K562 (cell line): ENCODE data around the gene MYO1F. TPM values are rescaled to one million over a fixed set of nuclear protein-coding genes. Genes with fewer than 3 reads are reported as not detected.

Experiments used
- ARID3B ChIP-seq: fragments of 250-450 bp; sonication (Bioruptor Pico); IDR thresholded peaks from 2 replicates; pipeline ENCODE4 v1.4.0; 2020; ENCODE audit warnings: borderline replicate concordance
- ARNT ChIP-seq, 2 experiments: fragments of 450-650 bp; IDR thresholded peaks; 2 replicates each; pipeline ENCODE4 v1.6.1; 2016; ENCODE audit warnings: mild to moderate bottlenecking in 1 of 2
- BRF1 ChIP-seq: IDR thresholded peaks from 3 replicates; pipeline ENCODE4 v1.6.1; 2011; ENCODE audit warnings: borderline replicate concordance, mild to moderate bottlenecking; ENCODE audit not compliant: insufficient read length; ENCODE audit errors: extremely low read depth
- CBFA2T2 ChIP-seq: fragments of 450-650 bp; conservative IDR thresholded peaks from 2 replicates; pipeline ENCODE4 v1.6.1; 2017; ENCODE audit warnings: mild to moderate bottlenecking
- CHD2 ChIP-seq: IDR thresholded peaks from 2 replicates; pipeline ENCODE4 v1.6.1; 2011; ENCODE audit warnings: low read depth, low read length
- HEY1 ChIP-seq: fragments of 250-450 bp; sonication (Bioruptor Pico); IDR thresholded peaks from 2 replicates; pipeline ENCODE4 v1.5.0; 2020; ENCODE audit warnings: mild to moderate bottlenecking, moderate library complexity, borderline replicate concordance
- JUND ChIP-seq, 2 experiments: IDR thresholded peaks; 2 replicates in 1 of 2; 3 replicates in 1 of 2; pipeline ENCODE4 v1.6.1; 2011; ENCODE audit warnings: borderline replicate concordance in 2 of 2, low read depth in 2 of 2, low read length in 2 of 2, improper control_type of control experiment in 1 of 2, missing biosample characterization in 1 of 2, missing genetic modification characterization in 1 of 2, missing genetic modification reagents in 1 of 2
- MCM5 ChIP-seq: fragments of 450-650 bp; IDR thresholded peaks from 2 replicates; pipeline ENCODE4 v1.6.1; 2016; ENCODE audit warnings: low read depth
- MXI1 ChIP-seq: IDR thresholded peaks from 2 replicates; pipeline ENCODE4 v1.6.1; 2011; ENCODE audit warnings: low read depth, mild to moderate bottlenecking, improper control_type of control experiment, low read length
- NFRKB ChIP-seq: fragments of 450-650 bp; IDR thresholded peaks from 2 replicates; pipeline ENCODE4 v1.6.1; 2016; ENCODE audit warnings: low read depth
- SMARCB1 ChIP-seq: IDR thresholded peaks from 2 replicates; pipeline ENCODE4 v1.6.1; 2011; ENCODE audit warnings: improper control_type of control experiment, low read depth; ENCODE audit not compliant: insufficient read length
- SMARCC2 ChIP-seq: fragments of 450-650 bp; IDR thresholded peaks from 2 replicates; pipeline ENCODE4 v1.6.1; 2017; ENCODE audit warnings: antibody characterized with exemption, moderate library complexity, mild to moderate bottlenecking, low read depth
- XRCC5 ChIP-seq: fragments of 200-400 bp; formaldehyde crosslinking; IDR thresholded peaks from 2 replicates; pipeline ENCODE4 v1.6.1; 2017; ENCODE audit warnings: low read depth, mild to moderate bottlenecking, low read length
- ZBTB33 ChIP-seq: sonication (generic); formaldehyde crosslinking; IDR thresholded peaks from 2 replicates; pipeline ENCODE4 v1.8.1; 2023; ENCODE audit warnings: mild to moderate bottlenecking, missing genetic modification reagents
- ZNF311 ChIP-seq: fragments of 250-450 bp; sonication (Bioruptor Pico); IDR thresholded peaks from 2 replicates; pipeline ENCODE4 v1.4.0; 2020; ENCODE audit warnings: mild to moderate bottlenecking, moderate library complexity
- ZNF316 ChIP-seq: fragments of 450-650 bp; IDR thresholded peaks from 2 replicates; pipeline ENCODE4 v1.6.1; 2016
- ZNF511 ChIP-seq: sonication (generic); formaldehyde crosslinking; IDR thresholded peaks from 2 replicates; pipeline ENCODE4 v1.8.0; 2022; ENCODE audit warnings: mild to moderate bottlenecking, missing genetic modification reagents
- ZNF592 ChIP-seq: fragments of 450-650 bp; IDR thresholded peaks from 2 replicates; pipeline ENCODE4 v1.6.1; 2017; ENCODE audit warnings: antibody characterized with exemption, mild to moderate bottlenecking
- polyA plus RNA-seq, 8 experiments: library from polyadenylated mRNA; depleted of rRNA in 4 of 8; stranded (reverse) in 5 of 8; unstranded in 3 of 8; fragments of >200 nt; fragmentation: Nextera tagmentation in 2 of 8; fragmentation: Illumina TruSeq in 1 of 8; extraction: Ambion mirVana in 2 of 8; extraction: Trizol in 1 of 8; gene quantifications; 2 replicates each; pipeline versions ENCODE4 v1.2.1 to v1.2.3, GENCODE V29; 2011 to 2014; ENCODE audit warnings: inconsistent platforms in 1 of 8, missing spikeins in 1 of 8
- total RNA-seq, 7 experiments: library from RNA; depleted of rRNA in 6 of 7; stranded (reverse); fragments of >200 nt in 6 of 7; fragmentation: Illumina TruSeq in 2 of 7; extraction: Trizol in 2 of 7; gene quantifications; 2 replicates each; pipeline versions ENCODE4 v1.2.1 to v1.2.3, GENCODE V29; 2011 to 2021; ENCODE audit warnings: low replicate concordance in 1 of 7

MYO1F gene
- total and polyA plus RNA-seq, 9 of the 15 experiments (the other 6 are each of a cell fraction or from before 2014, with no cell fraction given) = 0.78 to 9.4 (median 4.3) TPM

- TF ChIP-seq ZNF511 (CRISPR knock-in tag) = 0 out of 2 replicates have a peak, but pooled peaks have one; percentile 16
- TF ChIP-seq ZNF311 (CRISPR knock-in tag) = no peak
- TF ChIP-seq CBFA2T2 = no peak
- no peak for TF ChIP-seq ARID3B (CRISPR knock-in tag)
- no peak for TF ChIP-seq MCM5
- peak; percentile 23; the same call in 1 of the 2 replicates for TF ChIP-seq ZBTB33
- TF ChIP-seq MXI1 = 0 out of 2 replicates have a peak, but pooled peaks have one; percentile 23
- no peak for TF ChIP-seq BRF1
- TF ChIP-seq JUND (IDR thresholded peaks at IDR 0.05; ENCODE audit: borderline replicate concordance, low read depth, low read length) = no peak; the same call in 1 of the 2 replicates
- TF ChIP-seq JUND (tag; IDR thresholded peaks at IDR 0.05; ENCODE audit: borderline replicate concordance, low read depth, low read length) = no peak; the same call in 2 of the 3 replicates
- 0 out of 2 replicates have a peak, but pooled peaks have one; percentile 27 for TF ChIP-seq NFRKB
- peak; percentile 47; the same call in 1 of the 2 replicates for TF ChIP-seq XRCC5
- no peak for TF ChIP-seq ZNF316
- TF ChIP-seq SMARCB1 = no peak
- no peak for TF ChIP-seq HEY1
- no peak for TF ChIP-seq CHD2
- TF ChIP-seq ARNT (IDR thresholded peaks at IDR 0.05) = no peak
- TF ChIP-seq ZNF592 = peak; percentile 57; the same call in 1 of the 2 replicates
- TF ChIP-seq SMARCC2 = no peak
Observed at GRCh38 chr19:8505680-8506401, 71.4 kb downstream of the MYO1F start (continued).
